H9 (cell line): Measurements from ENCODE around the gene RERE. TPM values are rescaled to one million over a fixed set of nuclear protein-coding genes. Genes with fewer than 3 reads are reported as not detected.

Source experiments
- DNase-seq: peaks from one replicate; pipeline ENCODE4 v3.0.0-alpha.2; 2017
- H2AFZ ChIP-seq: one replicate; pipeline ENCODE4 v1.6.1; 2013; ENCODE audit warnings: mild to moderate bottlenecking, low read length, control low read depth, moderate library complexity
- H2AK5ac ChIP-seq: 2 replicates; pipeline ENCODE4 v1.6.1; 2013; ENCODE audit warnings: low read length, control low read depth, mixed read lengths; ENCODE audit not compliant: insufficient read length
- H2BK120ac ChIP-seq: one replicate; pipeline ENCODE4 v1.6.1; 2013; ENCODE audit warnings: low read depth, mild to moderate bottlenecking, low read length, control low read depth, inconsistent platforms; ENCODE audit not compliant: poor library complexity, severe bottlenecking
- H2BK12ac ChIP-seq: 2 replicates; pipeline ENCODE4 v1.6.1; 2013; ENCODE audit warnings: low read length, control low read depth, mixed read lengths, low read depth; ENCODE audit not compliant: insufficient read length
- H2BK15ac ChIP-seq: 2 replicates; pipeline ENCODE4 v1.6.1; 2013; ENCODE audit warnings: low read depth, low read length, control low read depth
- H2BK20ac ChIP-seq: one replicate; pipeline ENCODE4 v1.6.1; 2013; ENCODE audit warnings: low read depth, mild to moderate bottlenecking, low read length, control low read depth, inconsistent platforms; ENCODE audit not compliant: poor library complexity, severe bottlenecking
- H2BK5ac ChIP-seq: 2 replicates; pipeline ENCODE4 v1.6.1; 2013; ENCODE audit warnings: low read length, control low read depth, mixed read lengths; ENCODE audit not compliant: insufficient read length
- H3K14ac ChIP-seq: 2 replicates; pipeline ENCODE4 v1.6.1; 2013; ENCODE audit warnings: low read length, control low read depth; ENCODE audit not compliant: insufficient read depth
- H3K18ac ChIP-seq: 2 replicates; pipeline ENCODE4 v1.6.1; 2013; ENCODE audit warnings: low read depth, mild to moderate bottlenecking, mixed read lengths, low read length, control low read depth; ENCODE audit not compliant: insufficient read length
- H3K23ac ChIP-seq: 2 replicates; pipeline ENCODE4 v1.6.1; 2013; ENCODE audit warnings: low read length, control low read depth, mixed read lengths, low read depth; ENCODE audit not compliant: insufficient read length
- H3K23me2 ChIP-seq: 2 replicates; pipeline ENCODE4 v1.6.1; 2013; ENCODE audit warnings: low read depth, mild to moderate bottlenecking, mixed read lengths, low read length, control low read depth; ENCODE audit not compliant: insufficient read length, poor library complexity, severe bottlenecking
- H3K27ac ChIP-seq: 2 replicates; pipeline ENCODE4 v1.5.1; 2013; ENCODE audit warnings: low read length, control low read depth, mixed read lengths, low read depth; ENCODE audit not compliant: insufficient read length
- H3K27me3 ChIP-seq: 2 replicates; pipeline ENCODE4 v1.6.1; 2013; ENCODE audit warnings: low read length, control low read depth, inconsistent platforms; ENCODE audit not compliant: insufficient read depth
- H3K4ac ChIP-seq: 2 replicates; pipeline ENCODE4 v1.6.1; 2013; ENCODE audit warnings: low read depth, mild to moderate bottlenecking, control low read depth, inconsistent platforms, low read length, moderate library complexity
- H3K4me1 ChIP-seq: 2 replicates; pipeline ENCODE4 v1.6.1; 2013; ENCODE audit warnings: low read length, control low read depth, inconsistent platforms; ENCODE audit not compliant: insufficient read depth
- H3K4me2 ChIP-seq: 2 replicates; pipeline ENCODE4 v1.6.1; 2013; ENCODE audit warnings: low read length, control low read depth, mixed read lengths; ENCODE audit not compliant: insufficient read length, insufficient read depth
- H3K56ac ChIP-seq: 2 replicates; pipeline ENCODE4 v1.6.1; 2013; ENCODE audit warnings: low read depth, mild to moderate bottlenecking, mixed read lengths, low read length, control low read depth; ENCODE audit not compliant: insufficient read length
- H3K79me1 ChIP-seq: 2 replicates; pipeline ENCODE4 v1.6.1; 2013; ENCODE audit warnings: low read depth, mild to moderate bottlenecking, moderate library complexity, low read length, control low read depth, inconsistent platforms; ENCODE audit not compliant: insufficient read depth, poor library complexity, severe bottlenecking
- H3K79me2 ChIP-seq: 2 replicates; pipeline ENCODE4 v1.6.1; 2013; ENCODE audit warnings: low read length, control low read depth, inconsistent platforms; ENCODE audit not compliant: insufficient read depth
- H3K9ac ChIP-seq: 2 replicates; pipeline ENCODE4 v1.6.1; 2013; ENCODE audit warnings: low read length, control low read depth, mixed read lengths; ENCODE audit not compliant: insufficient read length; ENCODE audit errors: extremely low read depth
- H3K9me3 ChIP-seq: one replicate; pipeline ENCODE4 v1.6.1; 2013; ENCODE audit warnings: low read depth, low read length, inconsistent platforms; ENCODE audit not compliant: control insufficient read depth
- H3T11ph ChIP-seq: one replicate; pipeline ENCODE4 v1.6.1; 2013; ENCODE audit warnings: mild to moderate bottlenecking, low read length, control low read depth, inconsistent platforms
- H4K20me1 ChIP-seq: one replicate; pipeline ENCODE4 v1.6.1; 2013; ENCODE audit not compliant: control insufficient read depth, insufficient read length, insufficient read depth
- H4K5ac ChIP-seq: 2 replicates; pipeline ENCODE4 v1.6.1; 2013; ENCODE audit warnings: low read depth, mild to moderate bottlenecking, mixed read lengths, low read length, control low read depth; ENCODE audit not compliant: insufficient read length
- H4K8ac ChIP-seq: replicated peaks from 2 replicates; pipeline ENCODE4 v1.6.1; 2013; ENCODE audit warnings: low read length, control low read depth, mixed read lengths, low read depth; ENCODE audit not compliant: insufficient read length
- H4K91ac ChIP-seq: 2 replicates; pipeline ENCODE4 v1.6.1; 2013; ENCODE audit warnings: low read depth, mild to moderate bottlenecking, moderate library complexity, mixed read lengths, low read length, control low read depth; ENCODE audit not compliant: insufficient read length
- H3K27ac Mint-ChIP-seq, 3 experiments: 2 replicates in 2 of 3; 3 replicates in 1 of 3; pipeline ENCODE4 v1.8.0; 2020 to 2021; ENCODE audit warnings: mixed read lengths in 3 of 3, mild to moderate bottlenecking in 1 of 3, moderate library complexity in 1 of 3
- H3K27me3 Mint-ChIP-seq: 2 replicates; pipeline ENCODE4 v1.8.0; 2021; ENCODE audit warnings: low read depth, mild to moderate bottlenecking, moderate library complexity, mixed read lengths
- H3K36me3 Mint-ChIP-seq, 3 experiments: 2 replicates in 2 of 3; 3 replicates in 1 of 3; pipeline ENCODE4 v1.8.0; 2020 to 2021; ENCODE audit warnings: low read depth in 3 of 3, mixed read lengths in 3 of 3; ENCODE audit not compliant: insufficient read depth in 1 of 3
- H3K4me1 Mint-ChIP-seq, 2 experiments: 2 replicates each; pipeline ENCODE4 v1.8.0; 2020; ENCODE audit warnings: mixed read lengths in 2 of 2
- H3K4me3 Mint-ChIP-seq, 2 experiments: 2 replicates in 1 of 2; 3 replicates in 1 of 2; pipeline ENCODE4 v1.8.0; 2020 to 2021; ENCODE audit warnings: mild to moderate bottlenecking in 2 of 2, mixed read lengths in 2 of 2, moderate library complexity in 1 of 2
- H3K9me3 Mint-ChIP-seq, 2 experiments: 2 replicates in 1 of 2; 3 replicates in 1 of 2; pipeline ENCODE4 v1.8.0; 2020; ENCODE audit warnings: mild to moderate bottlenecking in 2 of 2, mixed read lengths in 2 of 2, moderate library complexity in 1 of 2
- WGBS: extraction: QIAGEN DNeasy Blood & Tissue Kit; methylation state at CpG from one replicate; pipeline ENCODE4 v1.1.7; 2013; ENCODE audit warnings: missing lambda C conversion rate, low lambda C conversion rate, mixed read lengths; ENCODE audit not compliant: insufficient read length; ENCODE audit errors: extremely low coverage; 5-methylcytosine and 5-hydroxymethylcytosine counted together
- total RNA-seq: library from RNA; stranded (reverse); gene quantifications from 2 replicates; pipeline ENCODE4 v1.2.1, GENCODE V29; 2021
- TF ChIP-seq, protein P1 (sequence below): fragments of 200-600 bp; sonication (generic); conservative IDR thresholded peaks from 3 replicates; pipeline ENCODE4 v1.8.0; 2021; ENCODE audit warnings: antibody characterized with exemption, mild to moderate bottlenecking

The RERE gene
- total RNA-seq, 1 experiment from 2014 or later = 103 TPM

DNA sequence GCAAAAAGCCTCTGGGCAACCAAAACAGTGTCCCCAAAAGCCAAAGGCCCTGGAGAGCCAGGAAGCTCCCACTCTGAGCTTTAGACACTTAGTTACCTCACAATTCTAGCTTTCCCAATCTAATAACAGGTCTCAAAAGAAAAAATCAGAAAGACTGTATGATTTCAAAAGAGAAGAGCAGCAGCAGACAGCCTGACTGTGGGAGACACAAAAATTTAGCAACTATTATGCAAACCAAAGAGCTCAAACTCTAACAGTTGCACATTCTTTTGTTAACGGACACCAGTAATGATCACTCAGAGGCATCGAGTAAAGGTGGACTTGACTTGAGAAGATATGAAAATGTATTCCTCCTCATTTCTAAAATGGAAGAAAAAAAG, 339.5 kb downstream of the RERE start:
- Histone ChIP-seq H3K9me3 (no peaks in the 10 kb centered on the region), H3K56ac (no peak overlapping the region), H3K79me1 (peaks cover 6% of the 10 kb centered on the region), H3K27me3 (no peaks in the 10 kb centered on the region), H2AFZ (no peak overlapping the region), H3T11ph (no peak overlapping the region), H3K27ac (no peak overlapping the region), H2BK20ac (no peak overlapping the region), H3K4me1 (peaks cover 6% of the 10 kb centered on the region), H2BK15ac (no peak overlapping the region), H4K91ac (no peak overlapping the region), H3K4ac (no peak overlapping the region), H2BK12ac (no peak overlapping the region), H4K8ac (no peak overlapping the region), H2BK120ac (no peak overlapping the region), H3K23ac (no peak overlapping the region), H2BK5ac (no peak overlapping the region), H3K4me2 (no peak overlapping the region), H4K20me1 (no peaks in the 10 kb centered on the region), H3K9ac (no peak overlapping the region), H3K23me2 (no peaks in the 10 kb centered on the region), H3K79me2 (no peaks in the 10 kb centered on the region), H3K18ac (no peak overlapping the region), H3K14ac (no peak overlapping the region), H4K5ac (no peak overlapping the region), H2AK5ac (no peak overlapping the region)
- no CpG with 5 or more reads among the region's 2 CpGs for WGBS
- peaks cover 44 to 54% of the 10 kb centered on the region in 2 experiments for H3K4me1 Mint-ChIP-seq
- TF ChIP-seq, protein P1, sequence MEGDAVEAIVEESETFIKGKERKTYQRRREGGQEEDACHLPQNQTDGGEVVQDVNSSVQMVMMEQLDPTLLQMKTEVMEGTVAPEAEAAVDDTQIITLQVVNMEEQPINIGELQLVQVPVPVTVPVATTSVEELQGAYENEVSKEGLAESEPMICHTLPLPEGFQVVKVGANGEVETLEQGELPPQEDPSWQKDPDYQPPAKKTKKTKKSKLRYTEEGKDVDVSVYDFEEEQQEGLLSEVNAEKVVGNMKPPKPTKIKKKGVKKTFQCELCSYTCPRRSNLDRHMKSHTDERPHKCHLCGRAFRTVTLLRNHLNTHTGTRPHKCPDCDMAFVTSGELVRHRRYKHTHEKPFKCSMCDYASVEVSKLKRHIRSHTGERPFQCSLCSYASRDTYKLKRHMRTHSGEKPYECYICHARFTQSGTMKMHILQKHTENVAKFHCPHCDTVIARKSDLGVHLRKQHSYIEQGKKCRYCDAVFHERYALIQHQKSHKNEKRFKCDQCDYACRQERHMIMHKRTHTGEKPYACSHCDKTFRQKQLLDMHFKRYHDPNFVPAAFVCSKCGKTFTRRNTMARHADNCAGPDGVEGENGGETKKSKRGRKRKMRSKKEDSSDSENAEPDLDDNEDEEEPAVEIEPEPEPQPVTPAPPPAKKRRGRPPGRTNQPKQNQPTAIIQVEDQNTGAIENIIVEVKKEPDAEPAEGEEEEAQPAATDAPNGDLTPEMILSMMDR = no peak
- H3K27me3 Mint-ChIP-seq = peaks cover 1% of the 10 kb centered on the region; the same call in 1 of the 2 replicates
- H3K4me3 Mint-ChIP-seq = no peak overlapping the region
- no peaks in the 10 kb centered on the region for H3K9me3 Mint-ChIP-seq
- no peaks in the 10 kb centered on the region; a peak in 1 of 7 replicates for H3K36me3 Mint-ChIP-seq
- H3K27ac Mint-ChIP-seq = peak overlapping the region; percentile 22 to 86 (median 77); a peak in 6 of 7 replicates
- no peak for DNase-seq
